DND-41 (cell line): ENCODE data around the gene ERC2.

ENCODE experiments used
- CTCF ChIP-seq: IDR thresholded peaks from 2 replicates; pipeline ENCODE4 v1.5.1; 2012; ENCODE audit warnings: borderline replicate concordance, low read length, moderate library complexity, mild to moderate bottlenecking; ENCODE audit not compliant: poor library complexity, severe bottlenecking; ENCODE audit errors: extremely low read depth
- EZH2 ChIP-seq: IDR thresholded peaks from 3 replicates; pipeline ENCODE4 v1.6.1; 2012; ENCODE audit warnings: borderline replicate concordance, low read depth, mild to moderate bottlenecking, moderate library complexity, low read length, inconsistent platforms; ENCODE audit not compliant: severe bottlenecking

DNA sequence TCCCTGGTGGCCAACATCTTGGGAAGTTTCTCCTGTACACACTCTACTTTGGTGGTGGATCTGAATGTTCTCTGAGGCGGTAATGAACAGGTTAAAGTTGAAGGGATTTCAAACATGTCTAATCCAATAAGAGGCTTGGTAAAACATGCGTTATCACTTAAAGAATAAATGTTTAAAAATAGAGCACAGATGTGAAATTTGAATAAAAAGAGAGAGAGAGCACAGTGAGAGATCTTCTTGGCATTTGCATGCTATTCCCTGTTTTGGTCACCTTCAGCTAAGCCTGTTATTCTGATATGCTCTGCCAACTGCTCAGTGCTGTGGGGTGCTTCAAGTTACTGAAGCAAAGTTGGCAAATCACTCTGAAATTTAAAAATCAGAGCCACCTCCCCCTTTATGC lies 743.4 kb downstream of the ERC2 start:
- TF ChIP-seq CTCF (no peak), EZH2 (no peak)
